ENCODE measurements around the gene ZDHHC20. TPM values are rescaled to one million over a fixed set of nuclear protein-coding genes. Genes with fewer than 3 reads are reported as not detected.

ZDHHC20 gene
- total RNA-seq, 5 donors from 2014 or later (not counting 1 experiment from before 2014, with no cell fraction given) = 60.1 to 73.8 (median 68.0) TPM

- Histone ChIP-seq H3K36me3 (ENCODE audit: control insufficient read depth in 2 of 2, extremely low read depth in 1 of 2, insufficient read depth in 1 of 2, low read length in 1 of 2) (peaks cover 0 to 7% of the 10 kb centered on the region in 2 donors), H3K27ac (ENCODE audit: low read length) (no peak overlapping the region), H3K27me3 (replicated peaks in 1 of 2; ENCODE audit: control insufficient read depth in 2 of 2, extremely low read depth in 1 of 2, insufficient read depth in 2 of 2, low read length in 1 of 2) (no peaks in the 10 kb centered on the region), H3K4me1 (ENCODE audit: control insufficient read depth in 1 of 2, extremely low read depth in 1 of 2, insufficient read depth in 2 of 2, low read length in 2 of 2) (no peaks in the 10 kb centered on the region), H3K9me3 (no peaks in the 10 kb centered on the region), H3K4me3 (ENCODE audit: control insufficient read depth in 1 of 2, extremely low read depth in 1 of 2, low read length in 1 of 2) (no peak overlapping the region)
- H3K27ac Mint-ChIP-seq = no peak overlapping the region
- 97% methylated on average over 5 of the region's 6 CpGs for WGBS (ENCODE audit: insufficient coverage)
- H3K4me1 Mint-ChIP-seq = peaks cover 57 to 61% (median 60%) of the 10 kb centered on the region in 3 donors
- peak overlapping the region in 1 of 3 donors; percentile 9 for H3K4me3 Mint-ChIP-seq
- ATAC-seq (replicated peaks in 1 of 4) (no peak), DNase-seq (no peak)
- peaks cover 0 to 2% (median 0%) of the 10 kb centered on the region in 3 donors for H3K9me3 Mint-ChIP-seq
- CTCF ChIA-PET = interaction anchor here in 1 of 2 donors (1.0 kb wide), 1 partner anchor 617 kb away, joined by 3 read pairs; no protein-coding TSS in a partner anchor
- POLR2A ChIA-PET = interaction anchor here in 1 of 2 donors (0.6 kb wide), 1 partner anchor 53 kb away, joined by 4 read pairs; no protein-coding TSS in a partner anchor
- peaks cover 17% of the 10 kb centered on the region for H3K36me3 Mint-ChIP-seq
- no peaks in the 10 kb centered on the region for H3K27me3 Mint-ChIP-seq
Observed at GRCh38 chr13:21445759-21446158, 13.3 kb downstream of the ZDHHC20 start.

GRCh38 chr13:21443171-21443570 lies 15.9 kb downstream of the ZDHHC20 start:
- Mint-ChIP-seq H3K27ac (no peak overlapping the region), H3K4me1 (peaks cover 57 to 60% (median 59%) of the 10 kb centered on the region in 3 donors), H3K36me3 (peaks cover 27% of the 10 kb centered on the region), H3K9me3 (peaks cover 3 to 5% (median 4%) of the 10 kb centered on the region in 3 donors), H3K27me3 (no peaks in the 10 kb centered on the region), H3K4me3 (no peak overlapping the region)
- no peak for ATAC-seq (replicated peaks in 1 of 4)
- H3K27ac ChIP-seq (ENCODE audit: low read length) = no peak overlapping the region
- no peak for DNase-seq
- H3K4me1 ChIP-seq (ENCODE audit: control insufficient read depth in 1 of 2, extremely low read depth in 1 of 2, insufficient read depth in 2 of 2, low read length in 2 of 2) = peaks cover 0 to 4% of the 10 kb centered on the region in 2 experiments
- no peaks in the 10 kb centered on the region for H3K27me3 ChIP-seq (replicated peaks in 1 of 2; ENCODE audit: control insufficient read depth in 2 of 2, extremely low read depth in 1 of 2, insufficient read depth in 2 of 2, low read length in 1 of 2)
- 90% methylated on average over 1 of the region's 1 CpG for WGBS (ENCODE audit: insufficient coverage)
- peaks cover 2% of the 10 kb centered on the region for H3K9me3 ChIP-seq
- ChIA-PET CTCF (interaction anchor here in 1 of 2 donors (1.2 kb wide), 1 partner anchor 33 kb away, joined by 3 read pairs; no protein-coding TSS in a partner anchor), POLR2A (no interaction called here)
- no peak overlapping the region for H3K4me3 ChIP-seq (ENCODE audit: control insufficient read depth in 1 of 2, extremely low read depth in 1 of 2, low read length in 1 of 2)
- peaks cover 0 to 3% of the 10 kb centered on the region in 2 donors for H3K36me3 ChIP-seq (ENCODE audit: control insufficient read depth in 2 of 2, extremely low read depth in 1 of 2, insufficient read depth in 1 of 2, low read length in 1 of 2)

GRCh38 chr13:21436582-21436981 lies 22.5 kb downstream of the ZDHHC20 start:
- POLR2A ChIA-PET = no interaction called here

GRCh38 chr13:21435687-21436151 lies 23.4 kb downstream of the ZDHHC20 start:
- Histone ChIP-seq H3K4me1 (ENCODE audit: control insufficient read depth in 1 of 2, extremely low read depth in 1 of 2, insufficient read depth in 2 of 2, low read length in 2 of 2) (peaks cover 0 to 13% of the 10 kb centered on the region in 2 experiments), H3K36me3 (ENCODE audit: control insufficient read depth in 2 of 2, extremely low read depth in 1 of 2, insufficient read depth in 1 of 2, low read length in 1 of 2) (peaks cover 0 to under 1% of the 10 kb centered on the region in 2 donors), H3K9me3 (peaks cover 7% of the 10 kb centered on the region), H3K27me3 (replicated peaks in 1 of 2; ENCODE audit: control insufficient read depth in 2 of 2, extremely low read depth in 1 of 2, insufficient read depth in 2 of 2, low read length in 1 of 2) (no peaks in the 10 kb centered on the region), H3K4me3 (ENCODE audit: control insufficient read depth in 1 of 2, extremely low read depth in 1 of 2, low read length in 1 of 2) (no peak overlapping the region), H3K27ac (ENCODE audit: low read length) (peak overlapping the region; percentile 25)
- no peaks in the 10 kb centered on the region for H3K27me3 Mint-ChIP-seq
- peak; percentile 65 to 100 (median 97) for ATAC-seq (replicated peaks in 1 of 4)
- DNase-seq = peak in 23 of 35 experiments; percentile 1 to 47 (median 16)
- H3K9me3 Mint-ChIP-seq = peaks cover 9 to 18% (median 11%) of the 10 kb centered on the region in 3 donors
- CTCF ChIA-PET = no interaction called here
- peaks cover 47% of the 10 kb centered on the region for H3K36me3 Mint-ChIP-seq
- H3K27ac Mint-ChIP-seq = peak overlapping the region; percentile 72 to 82
- WGBS (ENCODE audit: insufficient coverage) = no CpG with 5 or more reads among the region's 2 CpGs
- POLR2A ChIA-PET = no interaction called here
- peak overlapping the region; percentile 7 to 40 (median 22) for H3K4me3 Mint-ChIP-seq
- peaks cover 35 to 56% (median 56%) of the 10 kb centered on the region in 3 donors for H3K4me1 Mint-ChIP-seq

More at GRCh38 chr13:21436582-21436981, 22.5 kb downstream of the ZDHHC20 start:
- Mint-ChIP-seq H3K36me3 (peaks cover 40% of the 10 kb centered on the region), H3K9me3 (peaks cover 8 to 12% (median 9%) of the 10 kb centered on the region in 3 donors), H3K27me3 (no peaks in the 10 kb centered on the region), H3K4me1 (peaks cover 42 to 56% (median 54%) of the 10 kb centered on the region in 3 donors), H3K27ac (peak overlapping the region; percentile 30 to 87), H3K4me3 (no peak overlapping the region)
- WGBS (ENCODE audit: insufficient coverage) = no CpG with 5 or more reads among the region's 6 CpGs
- H3K27ac ChIP-seq (ENCODE audit: low read length) = peak overlapping the region; percentile 25
- ATAC-seq (replicated peaks in 1 of 4) (no peak), DNase-seq (no peak)
- H3K9me3 ChIP-seq = peaks cover 7% of the 10 kb centered on the region
- H3K36me3 ChIP-seq (ENCODE audit: control insufficient read depth in 2 of 2, extremely low read depth in 1 of 2, insufficient read depth in 1 of 2, low read length in 1 of 2) = no peaks in the 10 kb centered on the region
- H3K4me3 ChIP-seq (ENCODE audit: control insufficient read depth in 1 of 2, extremely low read depth in 1 of 2, low read length in 1 of 2) = no peak overlapping the region
- H3K27me3 ChIP-seq (replicated peaks in 1 of 2; ENCODE audit: control insufficient read depth in 2 of 2, extremely low read depth in 1 of 2, insufficient read depth in 2 of 2, low read length in 1 of 2) = no peaks in the 10 kb centered on the region
- peaks cover 0 to 13% of the 10 kb centered on the region in 2 experiments for H3K4me1 ChIP-seq (ENCODE audit: control insufficient read depth in 1 of 2, extremely low read depth in 1 of 2, insufficient read depth in 2 of 2, low read length in 2 of 2)
- CTCF ChIA-PET = no interaction called here

GRCh38 chr13:21435231-21435630 lies 23.9 kb downstream of the ZDHHC20 start:
- Mint-ChIP-seq H3K27me3 (no peaks in the 10 kb centered on the region), H3K36me3 (peaks cover 52% of the 10 kb centered on the region), H3K4me3 (peak overlapping the region in 1 of 3 donors; percentile 7), H3K27ac (peak overlapping the region; percentile 72 to 82), H3K4me1 (peaks cover 32 to 56% (median 56%) of the 10 kb centered on the region in 3 donors), H3K9me3 (peaks cover 9 to 23% (median 16%) of the 10 kb centered on the region in 3 donors)
- no peak for DNase-seq
- no CpG with 5 or more reads among the region's 2 CpGs for WGBS (ENCODE audit: insufficient coverage)
- POLR2A ChIA-PET = no interaction called here
- no peak for ATAC-seq (replicated peaks in 1 of 4)
- Histone ChIP-seq H3K9me3 (peaks cover 7% of the 10 kb centered on the region), H3K27me3 (replicated peaks in 1 of 2; ENCODE audit: control insufficient read depth in 2 of 2, extremely low read depth in 1 of 2, insufficient read depth in 2 of 2, low read length in 1 of 2) (no peaks in the 10 kb centered on the region), H3K27ac (ENCODE audit: low read length) (no peak overlapping the region), H3K4me1 (ENCODE audit: control insufficient read depth in 1 of 2, extremely low read depth in 1 of 2, insufficient read depth in 2 of 2, low read length in 2 of 2) (peaks cover 0 to 13% of the 10 kb centered on the region in 2 experiments), H3K4me3 (ENCODE audit: control insufficient read depth in 1 of 2, extremely low read depth in 1 of 2, low read length in 1 of 2) (no peak overlapping the region), H3K36me3 (ENCODE audit: control insufficient read depth in 2 of 2, extremely low read depth in 1 of 2, insufficient read depth in 1 of 2, low read length in 1 of 2) (peaks cover 0 to 2% of the 10 kb centered on the region in 2 donors)
- CTCF ChIA-PET = no interaction called here

- H3K27ac Mint-ChIP-seq = peak overlapping the region in 1 of 2 donors; percentile 72
- no peak overlapping the region for H3K4me3 Mint-ChIP-seq
- H3K27me3 Mint-ChIP-seq = no peaks in the 10 kb centered on the region
- Histone ChIP-seq H3K36me3 (ENCODE audit: control insufficient read depth in 2 of 2, extremely low read depth in 1 of 2, insufficient read depth in 1 of 2, low read length in 1 of 2) (peaks cover 0 to 2% of the 10 kb centered on the region in 2 donors), H3K4me1 (ENCODE audit: control insufficient read depth in 1 of 2, extremely low read depth in 1 of 2, insufficient read depth in 2 of 2, low read length in 2 of 2) (peaks cover 0 to 13% of the 10 kb centered on the region in 2 experiments), H3K9me3 (peaks cover 7% of the 10 kb centered on the region), H3K4me3 (ENCODE audit: control insufficient read depth in 1 of 2, extremely low read depth in 1 of 2, low read length in 1 of 2) (no peak overlapping the region), H3K27ac (ENCODE audit: low read length) (no peak overlapping the region), H3K27me3 (replicated peaks in 1 of 2; ENCODE audit: control insufficient read depth in 2 of 2, extremely low read depth in 1 of 2, insufficient read depth in 2 of 2, low read length in 1 of 2) (no peaks in the 10 kb centered on the region)
- ATAC-seq (replicated peaks in 1 of 4) (no peak), DNase-seq (no peak)
- POLR2A ChIA-PET = no interaction called here
- peaks cover 58% of the 10 kb centered on the region for H3K36me3 Mint-ChIP-seq
- peaks cover 32 to 56% (median 56%) of the 10 kb centered on the region in 3 donors for H3K4me1 Mint-ChIP-seq
- peaks cover 13 to 30% (median 23%) of the 10 kb centered on the region in 3 donors for H3K9me3 Mint-ChIP-seq
- 100% methylated on average over 1 of the region's 3 CpGs for WGBS (ENCODE audit: insufficient coverage)
- CTCF ChIA-PET = interaction anchor here in 1 of 2 donors (0.8 kb wide), 1 partner anchor 40 kb away, joined by 3 read pairs; no protein-coding TSS in a partner anchor
Observed at GRCh38 chr13:21434588-21434987, 24.5 kb downstream of the ZDHHC20 start.
